ENCODE measurements around the gene ARFGEF3. TPM values are rescaled to one million over a fixed set of nuclear protein-coding genes. Genes with fewer than 3 reads are reported as not detected.

Gene ARFGEF3
- polyA plus RNA-seq, 1 of the 3 experiments (the other 2 are of a cell fraction) = not detected

DNA sequence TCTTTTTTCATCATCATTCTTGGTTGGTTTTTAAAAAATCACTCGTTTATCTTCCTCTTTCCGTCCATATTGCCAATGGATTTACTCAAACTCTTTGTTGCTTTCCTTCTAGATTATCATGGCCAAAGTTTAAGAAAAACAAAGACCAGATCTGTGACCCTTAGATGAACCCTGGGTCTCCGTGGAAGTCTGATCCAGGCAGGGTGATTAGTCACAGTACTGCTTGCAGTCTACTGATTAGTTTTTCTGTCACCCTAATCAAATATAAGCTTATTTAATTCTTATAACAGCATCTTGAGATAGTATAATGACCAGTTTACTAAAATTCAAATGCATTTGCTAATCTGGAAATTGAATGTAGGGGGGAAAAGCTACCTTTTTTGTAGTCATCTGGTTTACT is 210.0 kb downstream of the ARFGEF3 start:
- Histone ChIP-seq H4K20me1 (ENCODE audit: insufficient read depth) (no peaks in the 10 kb centered on the region), H3K27ac (ENCODE audit: low read depth in 2 of 2, low read length in 1 of 2) (no peak overlapping the region; a peak in 1 of 4 replicates), H3K9me2 (no peaks in the 10 kb centered on the region), H3K9me3 (no peaks in the 10 kb centered on the region), H3K36me3 (replicated peaks in 1 of 2; ENCODE audit: control insufficient read depth in 1 of 2, insufficient read depth in 2 of 2, low read length in 1 of 2) (no peaks in the 10 kb centered on the region), H3K4me3 (ENCODE audit: low read depth in 2 of 2, low read length in 1 of 2) (no peak overlapping the region), H2AFZ (ENCODE audit: low read depth) (no peak overlapping the region), H3K27me3 (ENCODE audit: insufficient read depth) (no peaks in the 10 kb centered on the region), H3K4me1 (ENCODE audit: control insufficient read depth in 1 of 2, insufficient read depth in 2 of 2, low read depth in 1 of 2, low read length in 1 of 2) (no peaks in the 10 kb centered on the region; a peak in 1 of 4 replicates), H3K4me2 (no peak overlapping the region), H3K79me2 (ENCODE audit: insufficient read depth) (no peaks in the 10 kb centered on the region), H3K9ac (no peak overlapping the region), H3F3A (replicated peaks; ENCODE audit: insufficient read depth) (no peaks in the 10 kb centered on the region)
- no peak for DNase-seq
- ChIA-PET CTCF (interaction anchor here (1.0 to 1.9 kb wide), 3 partner anchors 9 to 32 kb away, joined by 3 to 7 read pairs (median 5); partner anchors contain the start of gene HEBP2), POLR2A (no interaction called here)
- TF ChIP-seq ELF1 (IDR thresholded peaks at IDR 0.05) (no peak), NFIC (IDR thresholded peaks at IDR 0.05; ENCODE audit: borderline replicate concordance) (no peak), EZH2phosphoT487 (IDR thresholded peaks at IDR 0.05; ENCODE audit: borderline replicate concordance, low read depth) (no peak), RFX5 (IDR thresholded peaks at IDR 0.05; ENCODE audit: low read length) (no peak), MEF2A (IDR thresholded peaks at IDR 0.05; ENCODE audit: borderline replicate concordance, low read depth) (no peak), TCF12 (IDR thresholded peaks at IDR 0.05) (no peak), EP300 (IDR thresholded peaks at IDR 0.05; ENCODE audit: borderline replicate concordance in 1 of 2, low read depth in 1 of 2, low read length in 1 of 2) (no peak), NRF1 (IDR thresholded peaks at IDR 0.05; ENCODE audit: low read depth, low read length) (no peak), TEAD4 (IDR thresholded peaks at IDR 0.05; ENCODE audit: borderline replicate concordance, insufficient read depth) (no peak), RCOR1 (IDR thresholded peaks at IDR 0.05; ENCODE audit: low read length) (no peak), JUND (IDR thresholded peaks at IDR 0.05) (no peak), GABPA (IDR thresholded peaks at IDR 0.05; ENCODE audit: low read depth) (no peak), FOXJ3 (CRISPR knock-in tag; IDR thresholded peaks at IDR 0.05) (no peak)
- TF ChIP-seq, protein P1, sequence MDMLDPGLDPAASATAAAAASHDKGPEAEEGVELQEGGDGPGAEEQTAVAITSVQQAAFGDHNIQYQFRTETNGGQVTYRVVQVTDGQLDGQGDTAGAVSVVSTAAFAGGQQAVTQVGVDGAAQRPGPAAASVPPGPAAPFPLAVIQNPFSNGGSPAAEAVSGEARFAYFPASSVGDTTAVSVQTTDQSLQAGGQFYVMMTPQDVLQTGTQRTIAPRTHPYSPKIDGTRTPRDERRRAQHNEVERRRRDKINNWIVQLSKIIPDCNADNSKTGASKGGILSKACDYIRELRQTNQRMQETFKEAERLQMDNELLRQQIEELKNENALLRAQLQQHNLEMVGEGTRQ (IDR thresholded peaks at IDR 0.05; ENCODE audit: borderline replicate concordance, low read depth, low read length) = no peak
- TF ChIP-seq, protein P2, sequence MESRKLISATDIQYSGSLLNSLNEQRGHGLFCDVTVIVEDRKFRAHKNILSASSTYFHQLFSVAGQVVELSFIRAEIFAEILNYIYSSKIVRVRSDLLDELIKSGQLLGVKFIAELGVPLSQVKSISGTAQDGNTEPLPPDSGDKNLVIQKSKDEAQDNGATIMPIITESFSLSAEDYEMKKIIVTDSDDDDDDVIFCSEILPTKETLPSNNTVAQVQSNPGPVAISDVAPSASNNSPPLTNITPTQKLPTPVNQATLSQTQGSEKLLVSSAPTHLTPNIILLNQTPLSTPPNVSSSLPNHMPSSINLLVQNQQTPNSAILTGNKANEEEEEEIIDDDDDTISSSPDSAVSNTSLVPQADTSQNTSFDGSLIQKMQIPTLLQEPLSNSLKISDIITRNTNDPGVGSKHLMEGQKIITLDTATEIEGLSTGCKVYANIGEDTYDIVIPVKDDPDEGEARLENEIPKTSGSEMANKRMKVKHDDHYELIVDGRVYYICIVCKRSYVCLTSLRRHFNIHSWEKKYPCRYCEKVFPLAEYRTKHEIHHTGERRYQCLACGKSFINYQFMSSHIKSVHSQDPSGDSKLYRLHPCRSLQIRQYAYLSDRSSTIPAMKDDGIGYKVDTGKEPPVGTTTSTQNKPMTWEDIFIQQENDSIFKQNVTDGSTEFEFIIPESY (IDR thresholded peaks at IDR 0.05; ENCODE audit: borderline replicate concordance, low read depth) = no peak
- TF ChIP-seq, protein P3, sequence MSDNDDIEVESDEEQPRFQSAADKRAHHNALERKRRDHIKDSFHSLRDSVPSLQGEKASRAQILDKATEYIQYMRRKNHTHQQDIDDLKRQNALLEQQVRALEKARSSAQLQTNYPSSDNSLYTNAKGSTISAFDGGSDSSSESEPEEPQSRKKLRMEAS (IDR thresholded peaks at IDR 0.05; ENCODE audit: low read depth) = no peak
- TF ChIP-seq, protein P4, sequence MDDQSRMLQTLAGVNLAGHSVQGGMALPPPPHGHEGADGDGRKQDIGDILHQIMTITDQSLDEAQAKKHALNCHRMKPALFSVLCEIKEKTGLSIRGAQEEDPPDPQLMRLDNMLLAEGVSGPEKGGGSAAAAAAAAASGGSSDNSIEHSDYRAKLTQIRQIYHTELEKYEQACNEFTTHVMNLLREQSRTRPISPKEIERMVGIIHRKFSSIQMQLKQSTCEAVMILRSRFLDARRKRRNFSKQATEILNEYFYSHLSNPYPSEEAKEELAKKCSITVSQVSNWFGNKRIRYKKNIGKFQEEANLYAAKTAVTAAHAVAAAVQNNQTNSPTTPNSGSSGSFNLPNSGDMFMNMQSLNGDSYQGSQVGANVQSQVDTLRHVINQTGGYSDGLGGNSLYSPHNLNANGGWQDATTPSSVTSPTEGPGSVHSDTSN (IDR thresholded peaks at IDR 0.05) = no peak
- TF ChIP-seq, protein P5, sequence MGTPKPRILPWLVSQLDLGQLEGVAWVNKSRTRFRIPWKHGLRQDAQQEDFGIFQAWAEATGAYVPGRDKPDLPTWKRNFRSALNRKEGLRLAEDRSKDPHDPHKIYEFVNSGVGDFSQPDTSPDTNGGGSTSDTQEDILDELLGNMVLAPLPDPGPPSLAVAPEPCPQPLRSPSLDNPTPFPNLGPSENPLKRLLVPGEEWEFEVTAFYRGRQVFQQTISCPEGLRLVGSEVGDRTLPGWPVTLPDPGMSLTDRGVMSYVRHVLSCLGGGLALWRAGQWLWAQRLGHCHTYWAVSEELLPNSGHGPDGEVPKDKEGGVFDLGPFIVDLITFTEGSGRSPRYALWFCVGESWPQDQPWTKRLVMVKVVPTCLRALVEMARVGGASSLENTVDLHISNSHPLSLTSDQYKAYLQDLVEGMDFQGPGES (IDR thresholded peaks at IDR 0.05; ENCODE audit: low read depth, low read length) = no peak
- TF ChIP-seq, protein P6, sequence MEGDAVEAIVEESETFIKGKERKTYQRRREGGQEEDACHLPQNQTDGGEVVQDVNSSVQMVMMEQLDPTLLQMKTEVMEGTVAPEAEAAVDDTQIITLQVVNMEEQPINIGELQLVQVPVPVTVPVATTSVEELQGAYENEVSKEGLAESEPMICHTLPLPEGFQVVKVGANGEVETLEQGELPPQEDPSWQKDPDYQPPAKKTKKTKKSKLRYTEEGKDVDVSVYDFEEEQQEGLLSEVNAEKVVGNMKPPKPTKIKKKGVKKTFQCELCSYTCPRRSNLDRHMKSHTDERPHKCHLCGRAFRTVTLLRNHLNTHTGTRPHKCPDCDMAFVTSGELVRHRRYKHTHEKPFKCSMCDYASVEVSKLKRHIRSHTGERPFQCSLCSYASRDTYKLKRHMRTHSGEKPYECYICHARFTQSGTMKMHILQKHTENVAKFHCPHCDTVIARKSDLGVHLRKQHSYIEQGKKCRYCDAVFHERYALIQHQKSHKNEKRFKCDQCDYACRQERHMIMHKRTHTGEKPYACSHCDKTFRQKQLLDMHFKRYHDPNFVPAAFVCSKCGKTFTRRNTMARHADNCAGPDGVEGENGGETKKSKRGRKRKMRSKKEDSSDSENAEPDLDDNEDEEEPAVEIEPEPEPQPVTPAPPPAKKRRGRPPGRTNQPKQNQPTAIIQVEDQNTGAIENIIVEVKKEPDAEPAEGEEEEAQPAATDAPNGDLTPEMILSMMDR (IDR thresholded peaks at IDR 0.05) = no peak
- TF ChIP-seq, protein P7, sequence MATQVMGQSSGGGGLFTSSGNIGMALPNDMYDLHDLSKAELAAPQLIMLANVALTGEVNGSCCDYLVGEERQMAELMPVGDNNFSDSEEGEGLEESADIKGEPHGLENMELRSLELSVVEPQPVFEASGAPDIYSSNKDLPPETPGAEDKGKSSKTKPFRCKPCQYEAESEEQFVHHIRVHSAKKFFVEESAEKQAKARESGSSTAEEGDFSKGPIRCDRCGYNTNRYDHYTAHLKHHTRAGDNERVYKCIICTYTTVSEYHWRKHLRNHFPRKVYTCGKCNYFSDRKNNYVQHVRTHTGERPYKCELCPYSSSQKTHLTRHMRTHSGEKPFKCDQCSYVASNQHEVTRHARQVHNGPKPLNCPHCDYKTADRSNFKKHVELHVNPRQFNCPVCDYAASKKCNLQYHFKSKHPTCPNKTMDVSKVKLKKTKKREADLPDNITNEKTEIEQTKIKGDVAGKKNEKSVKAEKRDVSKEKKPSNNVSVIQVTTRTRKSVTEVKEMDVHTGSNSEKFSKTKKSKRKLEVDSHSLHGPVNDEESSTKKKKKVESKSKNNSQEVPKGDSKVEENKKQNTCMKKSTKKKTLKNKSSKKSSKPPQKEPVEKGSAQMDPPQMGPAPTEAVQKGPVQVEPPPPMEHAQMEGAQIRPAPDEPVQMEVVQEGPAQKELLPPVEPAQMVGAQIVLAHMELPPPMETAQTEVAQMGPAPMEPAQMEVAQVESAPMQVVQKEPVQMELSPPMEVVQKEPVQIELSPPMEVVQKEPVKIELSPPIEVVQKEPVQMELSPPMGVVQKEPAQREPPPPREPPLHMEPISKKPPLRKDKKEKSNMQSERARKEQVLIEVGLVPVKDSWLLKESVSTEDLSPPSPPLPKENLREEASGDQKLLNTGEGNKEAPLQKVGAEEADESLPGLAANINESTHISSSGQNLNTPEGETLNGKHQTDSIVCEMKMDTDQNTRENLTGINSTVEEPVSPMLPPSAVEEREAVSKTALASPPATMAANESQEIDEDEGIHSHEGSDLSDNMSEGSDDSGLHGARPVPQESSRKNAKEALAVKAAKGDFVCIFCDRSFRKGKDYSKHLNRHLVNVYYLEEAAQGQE (IDR thresholded peaks at IDR 0.05; ENCODE audit: low read depth, low read length) = no peak
- WGBS (ENCODE audit: low lambda C conversion rate) = 10% methylated on average over 3 of the region's 3 CpGs
